GM12872 (cell line): Measurements from ENCODE around the gene ARHGEF16.

Source experiments
- TF ChIP-seq, protein P1 (sequence below): IDR thresholded peaks from 3 replicates; pipeline ENCODE4 v1.5.1; 2011; ENCODE audit warnings: low read depth, mild to moderate bottlenecking, low read length, moderate library complexity; ENCODE audit not compliant: insufficient read depth

ARHGEF16 gene

DNA sequence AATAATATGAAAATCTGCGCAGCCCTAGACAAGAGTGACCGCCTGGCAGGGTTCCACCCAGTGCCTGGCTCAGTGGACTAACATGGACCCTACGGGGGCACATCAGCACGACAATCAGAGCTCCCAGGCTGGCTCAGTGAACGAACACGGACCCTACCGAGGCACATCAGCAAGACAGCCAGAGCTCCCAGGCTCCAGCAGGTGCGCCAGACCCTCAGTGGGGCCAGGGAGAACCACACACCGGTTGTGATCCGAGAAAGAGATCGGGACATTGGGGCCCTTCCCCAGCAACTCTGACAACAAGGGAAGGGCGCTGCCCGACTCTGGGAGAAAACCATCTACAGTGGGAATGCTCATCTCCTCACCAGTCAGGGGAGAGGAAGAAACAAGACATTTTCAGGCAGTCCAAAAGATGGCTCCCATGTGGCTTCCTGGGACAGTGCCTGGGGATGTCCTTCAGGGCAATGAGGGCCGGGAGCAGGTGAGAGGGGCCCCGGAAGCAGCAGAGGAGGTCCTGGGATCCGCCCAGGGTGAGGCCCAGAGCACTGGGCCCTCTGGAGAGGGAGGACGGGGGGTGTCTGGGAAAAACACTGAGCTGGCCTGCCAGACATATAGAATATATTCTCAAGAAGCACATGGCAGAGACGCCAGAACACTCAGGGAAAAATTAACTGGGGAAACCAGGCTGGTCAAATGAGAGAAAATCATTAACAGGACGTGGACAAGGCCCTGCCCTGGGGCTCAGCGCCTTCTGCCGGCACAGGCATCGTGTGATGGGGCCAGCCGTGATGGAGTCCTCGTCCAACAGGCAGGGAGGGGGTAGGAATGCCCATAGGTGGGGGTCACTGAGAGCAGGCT lies 4.8 kb downstream of the ARHGEF16 start:
- TF ChIP-seq, protein P1, sequence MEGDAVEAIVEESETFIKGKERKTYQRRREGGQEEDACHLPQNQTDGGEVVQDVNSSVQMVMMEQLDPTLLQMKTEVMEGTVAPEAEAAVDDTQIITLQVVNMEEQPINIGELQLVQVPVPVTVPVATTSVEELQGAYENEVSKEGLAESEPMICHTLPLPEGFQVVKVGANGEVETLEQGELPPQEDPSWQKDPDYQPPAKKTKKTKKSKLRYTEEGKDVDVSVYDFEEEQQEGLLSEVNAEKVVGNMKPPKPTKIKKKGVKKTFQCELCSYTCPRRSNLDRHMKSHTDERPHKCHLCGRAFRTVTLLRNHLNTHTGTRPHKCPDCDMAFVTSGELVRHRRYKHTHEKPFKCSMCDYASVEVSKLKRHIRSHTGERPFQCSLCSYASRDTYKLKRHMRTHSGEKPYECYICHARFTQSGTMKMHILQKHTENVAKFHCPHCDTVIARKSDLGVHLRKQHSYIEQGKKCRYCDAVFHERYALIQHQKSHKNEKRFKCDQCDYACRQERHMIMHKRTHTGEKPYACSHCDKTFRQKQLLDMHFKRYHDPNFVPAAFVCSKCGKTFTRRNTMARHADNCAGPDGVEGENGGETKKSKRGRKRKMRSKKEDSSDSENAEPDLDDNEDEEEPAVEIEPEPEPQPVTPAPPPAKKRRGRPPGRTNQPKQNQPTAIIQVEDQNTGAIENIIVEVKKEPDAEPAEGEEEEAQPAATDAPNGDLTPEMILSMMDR, result no peak

DNA sequence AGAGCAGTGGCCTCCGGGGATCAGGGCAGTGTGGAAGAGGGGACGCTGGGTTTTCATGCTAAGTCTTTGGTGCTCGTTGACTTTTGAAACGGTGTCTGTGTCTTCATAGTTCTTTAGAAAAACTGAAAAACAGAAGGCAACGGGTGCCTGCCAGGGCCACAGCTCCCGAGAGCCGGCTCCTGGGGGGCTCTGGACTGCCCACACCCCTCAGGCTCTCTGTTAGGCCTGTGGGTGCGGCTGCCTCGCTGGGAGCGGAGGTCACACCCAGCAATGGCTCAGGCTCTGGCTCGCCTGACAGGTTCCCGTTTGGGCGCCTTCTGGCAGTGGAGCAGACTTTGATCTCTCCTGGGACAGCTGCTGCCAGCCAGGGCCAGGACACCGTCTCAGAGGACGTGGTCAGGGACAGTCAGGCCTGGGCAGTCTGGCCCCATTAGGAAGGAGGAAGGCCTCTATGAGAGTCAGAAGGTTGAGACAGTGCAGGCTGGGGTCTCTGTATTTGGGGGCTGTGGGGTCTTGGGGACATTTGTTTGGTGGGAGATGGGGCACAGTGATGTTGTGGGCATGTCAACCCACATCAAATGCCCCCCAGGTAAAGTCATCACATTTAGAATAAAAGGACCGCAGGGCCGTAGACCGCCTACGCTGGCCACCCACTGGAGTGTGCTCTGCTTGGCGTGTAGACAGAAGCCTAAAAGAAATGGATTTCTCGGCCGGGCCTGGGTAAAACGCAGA lies 5.6 kb downstream of the ARHGEF16 start:
- TF ChIP-seq, protein P1, result no peak

DNA sequence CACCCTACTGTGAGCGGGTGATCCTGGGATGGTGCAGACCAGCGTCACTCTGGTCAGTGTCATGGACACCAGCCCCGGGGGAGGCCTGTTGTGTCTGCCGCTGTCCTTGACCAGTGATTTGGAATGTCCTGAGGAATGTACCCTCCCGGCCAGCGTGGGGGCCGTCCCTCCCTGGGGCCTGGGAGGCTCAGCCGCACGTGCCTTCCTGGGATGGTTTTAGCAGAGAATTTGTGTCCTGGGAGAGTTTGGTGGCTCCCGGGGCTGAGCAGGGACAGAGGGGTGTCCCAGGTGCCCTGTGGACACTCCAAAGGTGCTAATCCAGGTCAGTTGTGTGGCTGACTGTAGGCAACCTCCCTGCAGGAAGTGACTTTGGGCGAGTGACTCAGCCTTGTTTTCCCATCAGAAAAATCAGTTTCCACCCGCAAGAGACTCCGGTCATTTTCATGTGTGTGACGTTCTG lies 6.2 kb downstream of the ARHGEF16 start:
- TF ChIP-seq, protein P1, result no peak

DNA sequence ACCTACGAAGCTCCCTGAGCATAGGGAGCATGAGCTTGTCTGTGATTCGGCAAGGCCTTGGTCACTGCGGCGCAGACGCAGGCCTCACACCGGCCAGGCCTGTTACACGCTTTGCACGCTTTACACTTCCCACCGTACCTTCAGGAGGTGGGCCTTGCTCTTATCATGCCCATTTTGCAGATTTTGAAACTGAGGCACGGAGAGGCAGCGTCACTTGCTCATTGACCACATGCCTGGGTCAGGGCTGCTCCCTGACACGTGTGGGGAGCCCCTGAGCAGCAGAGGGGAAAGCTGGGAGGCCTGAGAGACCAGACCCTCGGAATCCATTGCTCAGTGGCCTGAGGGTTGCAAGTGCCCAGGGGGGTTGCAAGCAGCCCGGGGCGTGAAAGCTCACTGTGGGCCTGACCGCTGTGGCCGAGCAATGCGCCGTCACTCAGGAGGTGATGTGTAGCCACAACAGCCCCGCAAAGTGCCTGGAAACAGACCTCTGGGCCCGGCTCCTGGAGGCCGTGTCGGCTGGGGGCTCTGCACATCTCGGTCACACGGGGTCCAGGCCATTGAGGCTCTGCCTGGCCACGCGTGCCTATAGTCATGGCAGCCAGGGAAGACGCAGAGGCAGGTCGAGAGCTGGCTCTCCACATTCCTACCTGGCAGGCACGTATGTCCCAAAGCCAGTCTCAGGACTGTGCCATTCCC lies 6.9 kb downstream of the ARHGEF16 start:
- TF ChIP-seq, protein P1, result no peak

DNA sequence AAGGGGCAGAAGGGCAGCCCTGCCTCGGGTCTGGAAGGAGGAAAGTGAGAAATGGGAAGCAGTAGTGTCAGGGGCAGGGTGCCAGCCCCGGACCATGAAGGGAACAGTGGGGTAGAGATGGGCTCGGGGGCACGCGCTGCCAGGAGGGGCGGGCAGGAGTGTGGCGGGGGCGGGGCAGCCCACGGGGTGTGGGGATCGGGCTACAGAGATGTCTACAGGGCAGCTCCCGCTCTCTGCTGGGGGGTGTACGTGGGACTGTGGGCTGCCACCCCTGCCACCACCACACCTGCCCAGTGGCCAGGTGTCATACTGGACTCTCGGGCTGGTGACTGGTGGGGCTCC lies 7.4 kb downstream of the ARHGEF16 start:
- TF ChIP-seq, protein P1, result no peak

DNA sequence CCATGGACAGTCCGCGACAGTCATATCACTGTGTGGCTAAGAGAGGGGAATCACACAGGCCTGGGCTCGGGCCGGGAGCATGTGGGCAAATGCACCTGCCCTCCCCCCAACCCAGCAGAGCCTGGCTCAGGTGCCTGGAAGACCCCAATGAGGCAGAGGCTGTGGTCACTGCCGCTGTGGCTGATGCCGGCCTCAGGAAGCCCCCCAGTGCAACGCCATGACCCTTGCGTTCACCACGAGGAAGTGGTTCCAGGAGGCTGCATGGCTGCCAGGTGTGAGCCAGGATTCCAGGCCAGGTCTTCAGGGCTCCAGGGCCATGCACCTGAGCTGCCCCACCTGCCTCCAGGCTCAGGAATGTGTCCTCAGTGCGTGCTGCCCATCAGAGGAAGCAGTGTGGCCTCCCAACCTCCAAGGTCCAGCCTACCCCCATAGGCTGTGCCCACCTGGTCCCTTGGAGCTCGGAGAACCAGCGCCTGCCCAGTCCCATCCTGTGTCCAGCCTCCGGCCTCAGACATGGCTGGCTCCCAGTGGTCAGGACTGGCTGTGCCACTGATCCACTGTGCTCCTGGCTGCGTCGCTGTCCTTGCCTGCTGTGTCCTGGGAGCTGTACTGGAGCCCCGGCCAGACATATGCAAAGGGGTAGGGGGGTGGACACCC lies 8.0 kb downstream of the ARHGEF16 start:
- TF ChIP-seq, protein P1, result no peak

DNA sequence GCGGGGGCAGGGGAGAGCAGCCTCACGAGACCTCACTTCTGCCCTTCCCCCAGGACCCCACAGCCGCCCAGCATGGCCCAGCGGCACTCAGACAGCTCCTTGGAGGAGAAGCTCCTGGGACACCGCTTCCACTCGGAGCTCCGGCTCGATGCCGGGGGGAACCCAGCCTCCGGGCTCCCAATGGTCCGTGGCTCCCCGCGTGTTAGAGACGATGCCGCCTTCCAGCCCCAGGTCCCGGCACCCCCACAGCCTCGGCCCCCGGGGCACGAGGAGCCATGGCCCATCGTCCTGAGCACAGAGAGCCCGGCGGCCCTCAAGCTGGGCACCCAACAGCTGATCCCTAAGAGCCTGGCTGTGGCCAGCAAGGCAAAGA lies 8.5 kb downstream of the ARHGEF16 start:
- TF ChIP-seq, protein P1, result no peak
